Lung (tissue), 12 donors: Measurements from ENCODE around the gene CDKAL1. TPM values are rescaled to one million over a fixed set of nuclear protein-coding genes. Genes with fewer than 3 reads are reported as not detected.

Experiments
- ATAC-seq: fragments of 200-7000 bp; cut with Tn5 transposase; one replicate; pipeline ENCODE4 v1.9.1; 2020; ENCODE audit warnings: moderate number of reproducible peaks; ENCODE audit not compliant: insufficient read depth, low FRiP score
- DNase-seq, 3 donors: peaks; one replicate each; pipeline ENCODE4 v3.0.0-alpha.2; 2013 to 2017
- H3K27ac ChIP-seq, 2 donors: one replicate each; pipeline ENCODE4 v1.5.1; 2013; ENCODE audit warnings: mild to moderate bottlenecking in 2 of 2, moderate library complexity in 2 of 2, control low read depth in 1 of 2, inconsistent platforms in 1 of 2, low read depth in 1 of 2, low read length in 1 of 2
- H3K27me3 ChIP-seq, 3 donors: one replicate each; pipeline ENCODE4 v1.5.1; 2013; ENCODE audit warnings: low read length in 2 of 3; ENCODE audit not compliant: control insufficient read depth in 3 of 3, insufficient read depth in 3 of 3
- H3K36me3 ChIP-seq, 4 donors: one replicate each; pipeline ENCODE4 v1.5.1; 2013; ENCODE audit warnings: low read length in 4 of 4, mild to moderate bottlenecking in 1 of 4, moderate library complexity in 1 of 4; ENCODE audit not compliant: control insufficient read depth in 4 of 4, insufficient read depth in 4 of 4
- H3K4me1 ChIP-seq, 5 donors: one replicate each; pipeline ENCODE4 v1.5.1; 2013; ENCODE audit warnings: low read length in 5 of 5, mild to moderate bottlenecking in 2 of 5, moderate library complexity in 1 of 5; ENCODE audit not compliant: control insufficient read depth in 5 of 5, insufficient read depth in 5 of 5
- H3K4me3 ChIP-seq: one replicate; pipeline ENCODE4 v1.5.1; 2013; ENCODE audit warnings: mild to moderate bottlenecking, control low read depth, moderate library complexity
- H3K9ac ChIP-seq, 2 donors: one replicate each; pipeline ENCODE4 v1.5.1; 2013; ENCODE audit warnings: low read length in 2 of 2, control low read depth in 1 of 2; ENCODE audit not compliant: insufficient read depth in 1 of 2
- H3K9me3 ChIP-seq, 4 donors: one replicate each; pipeline ENCODE4 v1.5.1; 2013; ENCODE audit warnings: low read length in 3 of 4, mild to moderate bottlenecking in 1 of 4, moderate library complexity in 1 of 4; ENCODE audit not compliant: control insufficient read depth in 4 of 4, insufficient read depth in 3 of 4
- CTCF ChIP-seq: IDR thresholded peaks from 2 replicates; pipeline ENCODE4 v1.5.1; 2012; ENCODE audit warnings: mild to moderate bottlenecking; ENCODE audit errors: control extremely low read depth, extremely low read depth
- WGBS, 2 donors: extraction: QIAGEN DNeasy Blood & Tissue Kit; methylation state at CpG; one replicate each; pipeline ENCODE4 v1.1.7; 2013; 5-methylcytosine and 5-hydroxymethylcytosine counted together
- polyA plus RNA-seq, 2 donors: library from polyadenylated mRNA; stranded (reverse); fragments of 200-250 nt; gene quantifications; one replicate each; pipeline ENCODE4 v1.2.1, GENCODE V29; 2013
- total RNA-seq, 2 donors: library from RNA; depleted of rRNA in 1 of 2; stranded (reverse); fragments of >200 nt in 1 of 2; gene quantifications; one replicate each; pipeline ENCODE4 v1.2.1, GENCODE V29; 2014 to 2021
- donor health status: control.
- donor health status: control.
- donor health status: Bipolar disorder and iron deficiency.
- donor health status: healthy.
- donor health status: DM: yes; HTN: yes; CAD: no.

Gene CDKAL1
- total and polyA plus RNA-seq, 4 donors: 4.0 to 39.0 (median 10.0) TPM

- H3K27me3 ChIP-seq: no peaks in the 10 kb centered on the region
- no peak for ATAC-seq
- no peaks in the 10 kb centered on the region for H3K9me3 ChIP-seq
- peaks cover 0 to 3% (median 1%) of the 10 kb centered on the region in 5 donors for H3K4me1 ChIP-seq
- no peak for TF ChIP-seq CTCF
- no peak overlapping the region for H3K4me3 ChIP-seq
- H3K9ac ChIP-seq: no peak overlapping the region
- peaks cover 0 to 2% (median 0%) of the 10 kb centered on the region in 4 donors for H3K36me3 ChIP-seq
- 47 to 67% methylated on average over 2 of the region's 2 CpGs for WGBS, 2 donors
- no peak for DNase-seq
- H3K27ac ChIP-seq: no peak overlapping the region
Observed at GRCh38 chr6:20633566-20634340, 99.5 kb downstream of the CDKAL1 start.

- ATAC-seq: no peak
- no peak for TF ChIP-seq CTCF
Observed at GRCh38 chr6:20639161-20639560, 104.9 kb downstream of the CDKAL1 start.

GRCh38 chr6:20640181-20640580 lies 105.9 kb downstream of the CDKAL1 start:
- ATAC-seq: no peak
- TF ChIP-seq CTCF: no peak

More at GRCh38 chr6:20639161-20639560, 104.9 kb downstream of the CDKAL1 start:
- H3K36me3 ChIP-seq: no peaks in the 10 kb centered on the region
- no peak overlapping the region for H3K9ac ChIP-seq
- DNase-seq: no peak
- WGBS, 2 donors: 71 to 87% methylated on average over 4 of the region's 4 CpGs
- H3K27me3 ChIP-seq: no peaks in the 10 kb centered on the region
- no peak overlapping the region for H3K4me3 ChIP-seq
- H3K9me3 ChIP-seq: no peaks in the 10 kb centered on the region
- no peak overlapping the region for H3K27ac ChIP-seq
- H3K4me1 ChIP-seq: no peaks in the 10 kb centered on the region

More at GRCh38 chr6:20640181-20640580, 105.9 kb downstream of the CDKAL1 start:
- Histone ChIP-seq H3K27me3 (no peaks in the 10 kb centered on the region), H3K4me3 (no peak overlapping the region), H3K27ac (no peak overlapping the region), H3K4me1 (no peaks in the 10 kb centered on the region), H3K36me3 (no peaks in the 10 kb centered on the region), H3K9ac (no peak overlapping the region), H3K9me3 (no peaks in the 10 kb centered on the region)
- no peak for DNase-seq
- 89 to 90% methylated on average over 2 of the region's 2 CpGs for WGBS, 2 donors
